ENCODE results near the gene KPNA1.
"Not testable (repeated sequence)": the region's sequence is repeated elsewhere in the genome, so short reads cannot be mapped to it uniquely, and the experiment has no call there.

KPNA1 gene

DNA sequence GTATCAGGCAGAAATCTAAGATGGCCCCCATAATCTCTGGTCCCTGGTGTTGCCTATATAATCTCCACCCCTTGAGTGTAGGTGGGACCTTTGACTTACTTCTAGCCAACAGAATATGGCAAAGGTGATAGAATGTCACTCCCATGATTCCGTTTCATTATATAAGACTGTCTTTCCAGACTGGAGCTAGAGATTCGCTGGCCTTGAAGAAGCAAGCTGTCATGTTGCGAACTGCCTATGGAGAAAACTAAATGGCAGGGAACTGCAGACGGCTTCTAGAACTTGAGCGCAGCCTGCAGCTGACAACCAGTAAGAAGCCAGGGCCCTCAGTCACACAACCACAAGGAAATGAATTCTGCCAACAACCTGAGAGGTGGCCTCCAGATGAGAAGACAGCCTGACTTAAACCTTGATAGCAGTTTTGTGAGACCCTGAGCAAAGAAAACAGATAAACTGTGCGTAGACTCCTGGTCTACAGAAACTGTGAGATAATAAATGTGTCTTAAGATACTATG, 2.2 kb upstream of the KPNA1 start:
- no peak for DNase-seq

DNA sequence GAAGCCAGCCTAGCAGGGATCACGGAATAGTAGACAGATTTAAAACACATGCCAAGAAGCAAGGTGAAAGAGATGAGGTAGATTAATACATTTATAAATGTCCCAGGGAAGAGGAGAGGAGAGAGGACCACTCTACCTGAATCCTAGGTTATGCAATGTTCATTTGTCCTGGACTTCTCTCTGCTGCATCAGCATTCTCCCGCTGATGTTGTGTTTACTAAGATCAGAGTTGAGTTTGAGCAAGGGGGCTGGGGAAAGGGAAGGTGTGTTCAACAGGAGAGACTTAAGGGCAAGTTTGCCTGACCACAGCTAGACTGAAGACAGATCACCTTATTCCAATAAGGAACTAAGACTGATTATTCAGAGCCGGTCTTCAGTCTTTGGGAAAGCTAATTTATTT, 1.1 kb upstream of the KPNA1 start:
- no peak for DNase-seq

DNA sequence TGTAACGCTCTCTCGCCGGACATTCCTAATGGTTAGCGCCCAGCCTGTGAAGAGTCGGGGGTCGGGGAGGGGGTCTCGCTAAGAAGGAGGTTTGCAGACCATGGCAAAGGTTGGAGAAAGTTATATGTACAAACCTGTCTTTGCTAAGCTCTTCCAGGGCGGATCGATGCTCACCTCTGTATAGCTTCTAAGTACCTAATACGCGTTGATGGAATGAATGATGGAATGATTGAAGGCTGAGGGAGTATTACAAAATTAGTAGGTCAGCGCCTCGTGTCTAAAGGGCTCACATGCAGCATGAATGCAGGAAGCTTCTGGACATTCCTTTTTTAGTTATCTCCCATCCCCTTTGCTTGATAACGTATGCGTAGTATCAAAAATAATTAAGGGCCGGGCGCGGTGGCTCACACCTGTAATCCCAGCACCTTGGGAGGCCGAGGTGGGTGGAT, 305 bp upstream of the KPNA1 start:
- no peak for DNase-seq

DNA sequence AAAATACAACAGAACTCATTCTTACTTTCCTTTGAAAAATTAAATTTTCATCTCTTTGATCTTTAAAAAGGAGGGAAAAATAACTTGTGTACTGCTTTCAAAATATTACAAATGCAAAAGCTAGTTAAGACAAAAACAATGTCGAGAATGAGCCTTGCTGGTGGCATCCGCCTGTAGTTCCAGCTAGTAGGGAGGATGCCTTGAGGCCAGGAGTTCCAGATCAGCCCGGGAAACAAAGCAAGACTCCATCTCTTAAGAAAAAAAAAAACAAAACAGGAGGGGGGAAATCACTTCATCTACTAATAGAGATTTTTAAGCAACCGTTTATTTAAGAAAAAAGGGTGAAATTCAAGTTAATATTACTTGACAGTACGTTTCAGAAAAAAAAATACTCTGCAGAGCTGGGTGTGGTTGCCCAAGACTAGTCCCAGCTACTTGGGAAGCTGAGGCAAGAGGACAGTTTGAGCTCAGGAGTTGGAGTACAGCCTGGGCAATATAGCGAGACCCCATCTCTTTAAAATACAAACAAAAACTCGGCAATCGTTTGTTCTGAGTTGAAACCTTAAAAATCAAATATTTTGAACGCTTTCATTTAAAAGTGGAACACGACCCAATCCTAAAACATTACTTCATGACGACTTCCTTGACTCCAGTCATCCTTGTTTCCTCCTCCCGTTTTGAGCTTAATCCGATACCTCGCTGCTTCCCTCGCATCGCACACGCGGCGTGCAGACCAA, 1.2 kb downstream of the KPNA1 start:
- DNase-seq: peak in 1 of 2 experiments; percentile 45

DNA sequence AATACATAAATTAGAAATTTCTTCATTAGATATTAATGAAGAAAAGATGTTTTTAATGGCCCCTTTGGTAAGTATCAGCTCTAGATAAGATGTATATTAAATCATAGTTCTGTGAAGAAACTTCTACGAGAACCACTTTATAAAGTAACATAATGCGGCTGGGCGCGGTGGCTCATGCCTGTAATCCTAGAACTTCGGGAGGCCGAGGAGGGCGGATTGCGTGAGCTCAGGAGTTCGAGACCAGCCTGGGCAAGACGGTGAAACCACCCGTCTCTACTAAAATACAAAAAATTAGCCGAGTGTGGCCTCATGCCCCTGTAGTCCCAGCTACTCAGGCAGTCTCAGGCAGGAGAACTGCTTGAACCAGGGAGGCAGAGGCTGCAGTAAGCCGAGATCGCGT, 2.5 kb downstream of the KPNA1 start:
- no peak for DNase-seq

DNA sequence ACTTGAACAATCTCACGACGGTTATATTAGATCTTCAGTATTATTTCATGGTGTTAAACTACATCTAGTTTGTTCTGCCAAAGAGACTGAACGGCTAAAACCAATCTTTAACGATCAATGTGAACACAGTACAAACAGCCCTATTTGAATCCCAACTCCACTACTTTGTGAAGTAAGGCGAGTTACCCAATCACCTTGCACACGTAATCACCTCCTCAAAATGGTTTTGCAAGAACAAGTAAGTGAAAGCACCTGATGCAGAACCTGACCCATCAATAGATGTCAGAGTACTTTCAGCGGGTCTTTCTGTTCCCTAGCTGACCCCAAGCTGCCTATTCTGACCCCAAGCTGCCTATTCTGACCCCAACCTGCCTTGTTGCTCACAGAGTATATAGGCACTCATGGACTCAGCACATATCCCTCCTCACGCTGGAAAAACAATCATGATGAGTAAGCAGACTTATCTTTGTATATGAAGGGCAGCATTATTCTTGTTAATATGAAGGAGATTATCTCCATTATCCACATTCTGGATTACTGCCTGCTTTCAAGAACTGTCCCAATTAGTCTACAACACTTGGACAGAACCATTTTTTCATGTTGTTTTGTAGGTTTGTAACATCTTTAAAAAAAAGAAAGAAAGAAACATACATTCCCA, 3.7 kb downstream of the KPNA1 start:
- DNase-seq: no peak

DNA sequence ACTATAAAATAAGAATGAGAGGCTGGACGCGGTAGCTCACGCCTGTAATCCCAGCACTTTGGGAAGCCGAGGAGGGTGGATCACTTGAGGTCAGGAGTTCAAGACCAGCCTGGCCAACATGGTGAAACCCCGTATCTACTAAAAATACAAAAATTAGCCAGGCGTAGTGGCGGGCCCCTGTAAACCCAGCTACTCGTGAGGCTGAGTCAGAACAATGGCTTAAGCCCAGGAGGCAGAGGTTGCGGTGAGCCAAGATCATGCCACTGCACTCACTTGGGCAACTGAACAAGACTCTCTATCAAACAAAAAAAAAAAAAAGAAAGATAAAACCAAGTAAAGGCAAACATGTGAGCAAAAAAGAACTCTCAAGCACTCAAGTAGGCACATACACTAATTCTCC, 5.8 kb downstream of the KPNA1 start:
- not testable (repeated sequence) for DNase-seq

DNA sequence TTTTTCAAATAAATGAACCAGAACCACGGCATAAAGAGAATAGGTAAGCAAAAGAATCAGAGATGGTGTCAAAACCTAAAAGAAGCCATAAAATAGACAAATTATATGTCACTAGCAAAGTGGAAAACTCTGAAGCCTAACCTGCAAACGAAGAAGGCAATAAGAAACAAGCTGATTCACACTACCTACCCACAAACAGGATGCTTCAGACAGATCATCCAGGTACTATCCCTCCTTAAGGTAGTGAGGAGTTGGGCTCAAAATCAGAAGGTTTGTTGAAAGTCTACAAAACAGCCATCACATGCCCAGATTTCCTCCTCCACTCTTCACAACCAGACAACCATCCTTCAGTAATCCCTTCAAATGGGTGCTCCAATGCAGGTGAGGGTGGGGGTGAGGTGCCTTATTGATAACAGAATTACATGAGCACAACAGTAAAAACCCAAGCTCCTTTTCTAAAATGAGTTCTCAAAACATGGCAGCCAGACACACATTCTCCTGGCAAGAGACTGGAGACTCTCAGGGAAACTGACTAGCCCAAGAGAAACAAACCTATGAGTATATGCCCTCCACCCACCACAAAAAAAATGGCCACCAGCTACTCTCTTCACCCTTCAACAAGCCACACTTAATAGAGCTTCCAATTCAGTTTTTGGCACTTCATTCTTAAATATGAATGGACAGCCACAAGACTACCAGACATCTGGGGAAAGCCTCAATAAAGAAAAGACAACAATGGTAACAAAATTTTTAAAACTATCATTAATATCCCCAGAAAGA, 6.4 kb downstream of the KPNA1 start:
- DNase-seq: no peak

DNA sequence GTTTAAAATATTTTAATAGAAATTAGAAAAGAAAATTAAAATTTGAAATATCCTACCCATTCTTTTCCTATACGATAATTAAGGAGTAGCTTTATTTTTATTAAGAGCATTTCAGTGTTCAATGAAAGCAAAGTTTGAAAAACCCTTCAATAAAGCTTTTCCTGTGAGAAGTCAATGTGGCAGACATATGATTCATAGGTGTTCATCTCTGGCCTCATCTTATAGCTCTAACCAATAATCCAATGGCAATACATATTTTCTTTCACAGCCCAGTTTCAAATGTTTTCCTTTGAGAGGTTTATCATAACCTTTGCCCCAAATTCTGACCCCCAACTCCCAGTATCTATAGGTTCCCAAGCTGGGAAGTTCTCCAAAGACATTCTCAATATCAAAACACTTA, 8.3 kb downstream of the KPNA1 start:
- DNase-seq: no peak

DNA sequence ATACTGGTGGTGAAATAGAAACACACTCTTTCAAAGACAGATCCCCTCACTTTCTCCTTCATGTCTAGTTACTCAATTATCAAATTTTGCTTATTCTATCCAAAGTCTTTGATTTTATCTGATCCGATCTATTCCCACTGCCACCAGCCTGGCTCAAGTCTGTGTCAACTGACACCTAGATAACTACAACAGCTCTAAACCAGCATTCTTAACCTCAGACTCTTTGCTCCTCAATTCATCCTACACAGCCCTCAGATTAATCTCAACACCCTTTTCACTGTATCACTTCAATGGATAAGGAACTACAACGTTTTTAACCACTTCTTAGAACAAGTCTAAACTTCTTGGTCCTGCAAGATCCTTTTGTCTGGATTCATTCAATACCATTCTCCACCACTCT, 9.1 kb downstream of the KPNA1 start:
- no peak for DNase-seq

DNA sequence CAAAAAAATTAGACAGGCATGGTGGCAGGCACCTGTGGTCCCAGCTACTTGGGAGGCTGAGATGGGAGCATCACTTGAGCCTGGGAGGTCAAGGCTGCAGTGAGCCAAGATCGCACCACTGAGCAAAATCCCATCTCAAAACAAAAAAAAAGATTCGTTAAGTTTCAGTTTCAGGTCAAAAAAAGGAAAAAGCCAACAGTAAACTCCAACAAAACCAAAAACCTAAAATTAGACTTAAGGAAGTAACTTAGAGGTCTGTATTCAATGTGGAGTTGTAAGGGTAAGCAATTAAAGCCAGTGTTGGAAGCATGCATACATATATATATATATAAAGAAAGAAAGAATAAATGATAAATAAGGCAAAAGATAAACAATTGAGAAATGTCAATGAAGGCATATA, 11.8 kb downstream of the KPNA1 start:
- DNase-seq: no peak

DNA sequence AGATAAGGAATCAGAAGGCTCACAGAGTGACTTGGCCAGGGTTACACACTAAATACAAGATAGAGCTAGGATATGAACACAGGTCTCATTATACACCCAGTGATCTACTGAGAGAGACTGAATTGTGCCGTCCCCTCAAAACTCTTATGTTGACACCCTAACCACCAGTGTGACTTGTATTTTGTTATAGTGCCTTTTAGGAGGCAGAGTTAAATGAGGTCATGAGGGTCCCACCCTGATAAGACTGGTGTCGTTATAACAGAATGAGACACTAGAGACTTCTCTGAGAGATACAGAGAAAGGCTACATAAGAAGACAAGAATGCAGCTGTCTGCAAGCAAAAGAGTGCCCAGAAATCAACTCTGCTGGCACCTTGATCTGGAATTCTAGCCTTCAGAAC, 12.6 kb downstream of the KPNA1 start:
- DNase-seq: no peak

DNA sequence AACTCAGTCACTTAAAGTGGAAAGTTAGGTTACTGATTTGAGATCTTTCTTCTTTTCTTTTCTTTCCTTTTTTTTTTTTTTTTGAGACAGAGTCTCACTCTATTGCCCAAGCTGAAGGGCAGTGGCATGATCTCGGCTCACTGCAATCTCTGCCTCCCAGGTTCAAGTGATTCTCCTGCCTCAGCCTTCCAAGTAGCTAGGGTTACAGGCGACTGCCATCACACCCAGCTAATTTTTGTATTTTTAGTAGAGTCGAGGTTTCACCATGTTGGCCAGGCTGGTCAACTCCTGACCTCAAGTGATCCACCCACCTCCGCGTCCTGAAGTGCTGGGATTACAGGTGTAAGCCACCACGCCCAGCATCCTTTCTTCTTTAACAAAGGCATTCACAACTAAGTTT, 13.8 kb downstream of the KPNA1 start:
- DNase-seq: not testable (repeated sequence)

DNA sequence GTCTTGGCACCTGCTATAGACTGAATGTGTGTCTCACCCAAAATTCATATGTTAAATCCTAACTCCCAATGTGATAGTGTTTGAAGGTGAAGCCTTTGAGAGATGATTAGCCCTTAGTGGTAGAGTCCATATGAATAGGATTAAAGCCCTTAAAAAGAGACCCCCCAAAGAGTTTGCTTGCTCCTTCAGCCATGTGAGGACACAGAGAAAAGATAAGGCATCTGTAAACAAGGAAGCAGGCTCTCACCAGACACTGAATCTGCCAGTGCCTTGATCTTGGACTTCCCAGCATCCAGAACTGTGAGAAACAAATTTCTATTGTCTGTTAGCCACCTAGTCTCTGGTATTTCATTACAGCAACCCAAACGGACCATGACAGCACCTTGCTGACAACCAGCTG, 16.6 kb downstream of the KPNA1 start:
- DNase-seq: no peak

DNA sequence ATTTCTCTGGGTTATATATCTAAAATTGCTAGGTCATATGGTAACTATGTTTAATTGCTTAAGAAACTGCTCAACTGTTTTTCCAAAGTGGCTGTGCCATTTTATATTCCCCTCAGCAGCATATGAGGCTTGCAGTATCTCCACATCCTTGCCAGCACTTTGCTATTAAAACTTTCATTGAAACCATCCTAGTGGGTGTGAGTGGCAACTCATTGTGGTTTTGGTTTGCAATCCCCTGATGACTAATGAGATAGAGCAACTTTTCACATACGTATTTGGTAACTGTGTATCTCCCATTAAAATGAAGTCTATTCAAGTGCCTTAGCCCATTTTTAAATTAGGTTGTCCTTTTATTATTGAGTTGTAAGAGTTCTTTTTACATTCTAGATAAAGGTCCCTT, 17.3 kb downstream of the KPNA1 start:
- peak; percentile 99 for DNase-seq

DNA sequence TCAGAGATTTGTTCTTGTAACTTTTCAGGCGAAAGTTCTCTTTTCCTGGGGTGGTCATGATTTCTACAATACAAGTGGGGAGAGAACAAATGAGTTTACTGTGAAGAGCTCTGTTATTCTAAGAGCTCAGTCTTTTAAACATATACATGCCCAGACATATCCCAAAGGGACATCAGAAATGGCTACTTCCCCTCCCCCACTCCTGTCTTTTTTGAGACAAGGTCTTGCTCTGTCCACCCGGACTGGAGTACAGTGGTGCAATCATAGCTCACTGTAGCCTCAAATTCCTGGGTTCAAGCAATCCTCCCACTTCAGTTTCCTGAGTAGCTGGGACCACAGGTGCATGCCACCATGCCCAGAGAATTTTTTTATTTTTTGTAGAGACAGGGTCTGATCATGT, 18.2 kb downstream of the KPNA1 start:
- DNase-seq: no peak

DNA sequence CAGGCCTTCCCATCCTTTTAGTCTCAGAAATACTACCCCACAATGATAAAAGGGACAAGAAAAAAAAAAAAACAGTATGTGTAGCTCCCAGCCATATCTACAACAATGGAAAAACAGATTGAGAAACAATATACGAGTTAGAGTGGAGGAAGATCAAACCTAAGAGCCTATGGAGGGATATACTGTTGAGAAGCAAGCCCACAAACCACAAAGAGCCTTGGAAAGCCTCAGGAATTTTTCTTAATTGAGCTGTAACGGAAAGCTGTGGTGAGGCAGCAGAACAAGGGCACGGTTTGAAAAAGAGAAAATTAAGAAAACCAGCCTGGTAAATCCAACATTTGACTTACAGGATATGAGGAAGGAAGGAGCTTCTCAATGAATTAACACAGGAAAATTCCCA, 21.4 kb downstream of the KPNA1 start:
- DNase-seq: no peak

DNA sequence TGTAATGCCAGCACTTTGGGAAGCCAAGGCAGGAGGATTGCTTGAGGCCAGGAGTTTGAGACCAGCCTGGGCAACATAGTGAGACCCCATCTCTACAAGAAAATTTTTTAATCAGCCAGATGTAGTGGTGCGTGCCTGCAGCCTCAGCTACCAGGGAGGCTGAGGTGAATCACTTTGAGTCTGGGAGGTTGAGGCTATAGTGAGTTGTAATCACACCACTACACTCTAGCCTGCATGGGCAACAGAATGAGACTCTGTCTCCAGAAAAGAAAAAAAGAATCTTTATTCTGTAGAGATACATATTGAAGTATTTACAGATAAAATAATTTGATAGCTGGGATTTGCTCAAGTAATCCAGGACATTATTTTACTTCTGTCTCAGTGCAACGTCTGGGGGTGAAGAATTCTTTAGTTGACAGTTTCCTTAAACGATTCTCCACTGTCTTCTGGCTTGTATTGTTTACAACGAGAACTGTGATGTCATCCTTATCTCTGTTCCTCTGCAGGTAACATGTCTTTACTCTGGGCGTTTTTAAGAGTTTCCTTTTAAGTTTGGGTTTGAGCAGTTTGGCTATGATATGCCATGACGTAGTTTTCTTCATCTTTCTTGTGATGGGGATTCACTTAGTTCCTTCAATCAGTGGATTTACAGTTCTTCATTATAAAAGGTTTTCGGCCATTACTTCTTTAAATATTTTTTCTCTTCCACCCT, 26.3 kb downstream of the KPNA1 start:
- no peak for DNase-seq

DNA sequence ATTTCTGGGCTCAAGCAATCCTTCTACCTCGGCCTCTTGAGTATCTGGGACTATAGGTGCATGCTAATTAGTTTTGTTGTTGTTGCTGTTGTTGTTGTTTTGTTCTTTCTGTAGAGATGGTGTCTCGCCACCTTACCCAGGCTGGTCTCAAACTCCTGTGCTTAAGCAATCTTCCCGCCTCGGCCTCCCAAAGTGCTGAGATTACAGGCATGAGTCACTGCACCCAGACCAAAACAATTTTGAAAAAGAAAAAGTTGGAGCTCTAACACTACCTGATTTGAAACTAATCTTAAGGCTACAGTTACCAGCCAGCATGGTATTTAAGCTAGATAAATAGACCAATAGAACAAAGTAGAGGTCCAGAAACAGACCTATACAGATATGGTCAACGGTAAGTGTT, 29.8 kb downstream of the KPNA1 start:
- DNase-seq: no peak

DNA sequence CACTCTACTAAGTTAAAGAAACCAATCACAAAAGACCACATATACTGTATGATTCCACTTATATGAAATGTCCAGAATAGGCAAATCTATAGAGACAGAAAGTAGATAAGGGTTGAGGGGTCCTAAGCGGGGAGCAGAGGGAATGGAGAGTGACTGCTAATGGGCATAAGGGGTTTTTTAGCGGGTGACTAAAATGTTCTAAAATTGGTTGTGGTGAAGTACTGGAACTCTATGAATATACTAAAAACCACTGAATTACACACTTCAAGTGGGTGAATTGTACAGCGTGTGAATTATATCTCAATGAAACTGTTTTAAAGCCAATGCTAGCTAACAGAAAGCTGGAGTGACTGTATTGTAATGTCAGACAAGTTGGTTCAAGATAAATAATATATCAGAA, 33.3 kb downstream of the KPNA1 start:
- no peak for DNase-seq

DNA sequence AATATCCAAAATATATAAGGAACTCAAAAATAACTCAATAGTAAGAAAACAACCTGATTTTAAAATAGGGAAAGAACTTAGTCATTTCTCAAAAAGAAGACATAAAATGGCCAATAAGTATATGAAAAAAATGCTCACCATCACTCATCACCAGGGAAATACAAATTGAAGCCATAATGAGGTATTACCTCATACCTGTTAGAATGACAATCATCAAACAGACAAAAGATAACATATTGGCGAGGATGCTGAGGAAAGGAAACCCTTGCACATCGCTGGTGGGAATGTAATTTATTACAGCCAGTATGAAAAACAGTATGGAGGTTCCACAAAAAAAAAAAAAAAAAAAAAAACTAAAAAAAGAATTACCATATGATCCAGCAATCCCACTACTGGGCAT, 38.2 kb downstream of the KPNA1 start:
- no peak for DNase-seq

DNA sequence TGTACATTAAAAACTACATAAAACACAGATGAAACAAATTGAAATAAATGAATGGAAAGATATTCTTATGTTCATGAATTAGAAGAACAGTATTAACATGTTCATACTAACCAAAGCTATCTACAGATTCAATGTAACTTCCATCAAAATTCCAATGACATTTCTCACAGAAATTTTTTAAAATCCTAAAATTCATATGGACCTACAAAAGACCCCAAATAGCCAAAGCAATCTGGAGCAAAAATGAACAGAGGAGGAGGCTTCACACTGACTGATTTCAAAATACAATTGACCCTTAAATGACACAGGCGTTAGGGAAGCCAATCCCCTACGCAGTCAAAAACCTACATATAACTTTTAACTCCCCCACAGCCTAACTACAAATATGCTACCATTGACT, 39.4 kb downstream of the KPNA1 start:
- no peak for DNase-seq

DNA sequence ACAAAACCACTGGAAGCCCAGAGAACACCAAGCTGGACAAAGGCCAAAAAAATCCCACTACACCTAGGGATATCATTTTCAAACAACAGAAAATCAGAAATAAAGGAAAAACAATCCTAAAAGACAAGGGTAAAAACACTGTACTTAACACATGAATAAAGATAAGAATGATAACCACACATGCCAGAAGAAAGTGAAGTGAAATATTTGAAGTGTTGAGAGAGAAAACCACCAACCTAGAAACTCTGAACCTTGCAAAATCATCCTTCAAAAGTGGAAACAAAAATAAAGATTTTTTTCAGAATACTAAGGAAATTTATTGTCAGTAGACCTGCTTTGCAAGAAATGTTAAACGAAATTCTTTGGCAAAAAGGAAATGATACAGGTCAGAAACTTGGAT, 45.1 kb downstream of the KPNA1 start:
- no peak for DNase-seq

Data from AML-193 (cell line).